ENCODE data around the gene ANKRD1. TPM values are rescaled to one million over a fixed set of nuclear protein-coding genes. Genes with fewer than 3 reads are reported as not detected.
"Not testable (repeated sequence)": the region's sequence is repeated elsewhere in the genome, so short reads cannot be mapped to it uniquely, and the experiment has no call there.

Gene ANKRD1
- total RNA-seq, 2 donors from 2014 or later: not detected

DNA sequence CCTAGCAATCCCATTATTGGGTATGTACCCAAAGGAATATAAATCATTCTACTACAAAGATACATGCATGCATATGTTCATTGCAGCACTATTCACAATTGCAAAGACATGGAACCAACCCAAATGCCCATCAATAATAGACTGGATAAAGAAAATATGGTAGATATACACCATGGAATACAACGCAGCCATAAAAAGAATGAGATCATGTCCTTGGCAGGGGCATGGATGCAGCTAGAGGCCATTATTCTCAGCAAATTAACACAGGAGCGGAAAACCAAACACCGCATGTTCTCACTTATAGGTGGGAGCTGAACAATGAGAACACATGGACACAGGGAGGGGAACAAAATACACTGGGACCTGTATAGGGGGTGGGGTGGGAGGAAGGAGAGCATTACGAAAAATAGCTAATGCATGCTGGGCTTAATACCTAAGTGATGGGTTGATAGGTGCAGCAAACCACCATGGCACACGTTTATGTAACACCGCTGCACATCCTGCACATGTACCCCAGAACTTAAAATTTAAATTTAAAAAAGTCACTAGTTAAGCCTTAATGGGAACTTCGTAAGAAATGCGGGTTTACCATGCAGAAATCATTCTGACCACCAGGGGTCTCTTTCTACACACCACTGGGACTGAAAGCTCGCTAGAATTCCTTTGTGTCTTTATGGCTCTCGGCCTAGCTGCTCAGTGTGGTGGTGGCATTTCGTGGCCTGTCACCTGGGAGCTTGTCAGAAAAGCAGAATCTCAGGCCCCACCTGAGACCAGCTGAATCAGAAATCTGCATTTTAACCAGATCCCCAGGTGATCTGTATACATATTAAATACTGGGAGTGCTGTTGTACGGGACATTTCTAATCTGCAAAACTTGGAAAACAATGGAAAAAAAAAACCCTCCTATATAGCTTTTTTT, 9.5 kb downstream of the ANKRD1 start:
- Mint-ChIP-seq H3K27ac (no peak overlapping the region), H3K4me1 (peaks cover 5% of the 10 kb centered on the region), H3K36me3 (ENCODE audit: low read depth) (peaks cover 11% of the 10 kb centered on the region), H3K27me3 (peaks cover 4% of the 10 kb centered on the region), H3K4me3 (no peak overlapping the region), H3K9me3 (no peaks in the 10 kb centered on the region)
- peak; percentile 68 for ATAC-seq (replicated peaks)

DNA sequence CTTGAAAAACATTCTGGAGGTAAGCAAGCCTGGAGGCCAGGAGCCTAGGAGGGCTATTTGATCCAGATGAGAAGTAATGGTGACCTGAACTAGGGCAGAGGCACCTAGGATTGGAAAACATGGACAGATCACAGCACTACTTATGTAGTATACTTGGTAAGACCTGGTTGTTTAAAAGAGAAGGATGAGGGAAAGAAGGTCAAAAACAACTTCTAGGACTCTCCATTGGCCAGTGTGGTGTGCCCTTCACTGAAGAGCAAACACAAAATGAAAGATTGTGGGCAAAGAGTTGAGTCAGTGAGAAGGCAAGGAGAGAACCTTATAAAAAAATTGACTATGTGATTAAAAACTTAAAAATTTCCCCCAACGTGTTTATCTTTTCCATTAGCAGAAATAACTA, 14.3 kb downstream of the ANKRD1 start:
- Mint-ChIP-seq H3K9me3 (peaks cover 4% of the 10 kb centered on the region), H3K27me3 (no peaks in the 10 kb centered on the region), H3K4me3 (peak overlapping the region; percentile 56), H3K36me3 (ENCODE audit: low read depth) (peaks cover 55% of the 10 kb centered on the region), H3K27ac (peak overlapping the region; percentile 88), H3K4me1 (peaks cover 18% of the 10 kb centered on the region)
- peak; percentile 83 for ATAC-seq (replicated peaks)

DNA sequence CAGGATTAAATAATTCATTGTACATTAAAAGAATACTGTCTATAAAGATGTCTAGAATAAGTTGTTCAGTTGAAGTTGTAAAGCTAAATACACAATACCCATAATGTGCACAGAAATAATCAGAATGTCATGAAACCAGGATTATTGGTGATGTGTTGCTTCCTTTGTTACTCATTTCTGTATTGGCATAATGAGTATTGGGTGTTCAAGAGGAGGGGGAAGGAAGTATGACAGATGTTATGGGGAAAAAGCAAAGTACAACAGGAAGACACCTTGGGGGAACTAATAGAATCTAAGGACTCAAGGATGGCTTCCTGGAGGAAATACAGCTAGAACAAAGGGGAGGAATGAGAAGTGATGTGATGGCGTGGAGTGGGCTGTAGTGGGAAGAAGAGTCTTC, 15.0 kb downstream of the ANKRD1 start:
- Mint-ChIP-seq H3K9me3 (peaks cover 4% of the 10 kb centered on the region), H3K4me1 (peaks cover 18% of the 10 kb centered on the region), H3K27me3 (no peaks in the 10 kb centered on the region), H3K4me3 (peak overlapping the region; percentile 56), H3K27ac (peak overlapping the region; percentile 88), H3K36me3 (ENCODE audit: low read depth) (peaks cover 62% of the 10 kb centered on the region)
- peak; percentile 83 for ATAC-seq (replicated peaks)

DNA sequence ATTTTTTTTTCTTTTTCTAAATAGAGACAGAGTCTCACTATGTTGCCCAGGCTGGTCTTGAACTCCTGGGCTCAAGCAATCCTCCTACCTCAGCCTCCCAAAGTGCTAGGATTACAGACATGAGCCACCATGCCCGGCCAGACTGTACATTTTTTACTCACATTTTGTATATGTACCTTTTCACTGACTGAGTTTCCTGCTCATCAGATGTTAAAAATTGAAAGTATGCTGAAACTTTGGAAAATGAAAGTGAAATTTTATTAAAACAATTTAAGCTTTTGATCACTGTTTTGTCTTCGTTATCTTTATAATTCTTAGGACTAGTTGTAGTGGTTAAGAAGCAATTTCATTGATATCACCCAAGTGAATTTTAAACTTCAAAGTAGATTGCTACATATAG, 24.0 kb downstream of the ANKRD1 start:
- ATAC-seq (replicated peaks): not testable (repeated sequence)

DNA sequence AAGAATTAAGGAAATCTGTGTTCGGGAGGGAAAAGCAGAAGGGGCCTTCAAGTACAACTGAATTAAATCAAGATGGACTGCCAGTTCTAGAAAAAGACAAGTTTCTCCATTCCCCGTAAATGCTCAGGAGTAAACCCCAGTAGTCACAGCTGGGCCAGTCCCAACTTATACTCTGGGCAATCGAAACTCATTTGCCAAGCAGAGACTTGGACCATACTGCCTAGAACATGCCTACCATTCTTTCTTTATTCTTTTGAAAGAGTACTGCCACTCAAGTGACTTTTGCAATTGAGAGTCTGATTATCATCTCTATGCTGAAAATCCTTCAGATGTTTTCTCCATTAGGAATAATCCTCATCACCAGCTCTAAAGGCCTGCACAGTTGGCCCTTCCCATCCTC, 27.7 kb downstream of the ANKRD1 start:
- no peaks in the 10 kb centered on the region for H3K9me3 Mint-ChIP-seq
- H3K36me3 Mint-ChIP-seq (ENCODE audit: low read depth): peaks cover 93% of the 10 kb centered on the region
- H3K4me3 Mint-ChIP-seq: no peak overlapping the region
- H3K4me1 Mint-ChIP-seq: peaks cover 18% of the 10 kb centered on the region
- no peak overlapping the region for H3K27ac Mint-ChIP-seq
- ATAC-seq (replicated peaks): no peak
- no peaks in the 10 kb centered on the region for H3K27me3 Mint-ChIP-seq

More for the DNA sequence above, 24.0 kb downstream of the ANKRD1 start:
- H3K27me3 Mint-ChIP-seq, H3K27ac Mint-ChIP-seq, H3K9me3 Mint-ChIP-seq, H3K4me3 Mint-ChIP-seq: not testable (repeated sequence)
- H3K36me3 Mint-ChIP-seq (ENCODE audit: low read depth): peaks cover 93% of the 10 kb centered on the region
- H3K4me1 Mint-ChIP-seq: peaks cover 12% of the 10 kb centered on the region

DNA sequence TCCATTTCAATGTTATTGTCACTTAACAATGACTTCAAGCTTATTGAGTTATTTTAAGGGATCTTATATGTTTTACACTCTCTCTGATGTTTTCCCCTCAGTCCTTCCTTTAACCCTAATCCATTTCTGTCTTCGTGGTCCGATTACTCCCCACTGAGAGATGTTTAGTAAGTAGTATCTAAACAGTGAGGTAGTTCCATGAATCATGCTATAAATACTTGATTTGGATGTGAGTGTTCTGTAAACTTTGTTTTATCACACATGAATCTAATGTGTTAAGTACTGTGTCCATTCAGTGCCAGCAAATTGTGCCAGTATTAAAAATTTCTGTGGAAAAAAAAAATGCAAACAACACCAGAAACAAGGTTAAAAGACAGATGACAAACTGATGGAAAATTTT, 30.5 kb downstream of the ANKRD1 start:
- H3K4me3 Mint-ChIP-seq: no peak overlapping the region
- H3K27ac Mint-ChIP-seq: no peak overlapping the region
- H3K4me1 Mint-ChIP-seq: peaks cover 20% of the 10 kb centered on the region
- H3K27me3 Mint-ChIP-seq: no peaks in the 10 kb centered on the region
- no peaks in the 10 kb centered on the region for H3K9me3 Mint-ChIP-seq
- no peak for ATAC-seq (replicated peaks)
- peaks cover 98% of the 10 kb centered on the region for H3K36me3 Mint-ChIP-seq (ENCODE audit: low read depth)

DNA sequence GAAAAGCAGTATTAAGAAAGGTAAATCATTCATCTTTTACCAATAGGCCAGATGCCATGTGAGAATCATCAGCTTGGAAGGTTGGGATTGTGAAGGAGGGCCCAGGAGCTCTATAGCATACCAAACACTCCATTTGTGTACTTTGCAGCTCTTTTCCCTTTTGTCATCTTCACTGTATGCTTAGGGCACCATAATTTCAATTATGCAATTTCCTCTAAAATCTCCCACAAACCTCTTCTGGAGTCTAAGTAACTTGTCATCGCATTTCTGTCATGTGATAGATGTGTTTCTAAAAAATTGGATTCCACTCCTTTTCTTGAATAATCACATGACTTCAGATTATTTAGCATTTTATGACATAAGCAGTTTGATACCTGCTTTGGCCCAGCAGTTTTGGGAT, 31.3 kb downstream of the ANKRD1 start:
- Mint-ChIP-seq H3K27ac (no peak overlapping the region), H3K27me3 (no peaks in the 10 kb centered on the region), H3K9me3 (no peaks in the 10 kb centered on the region), H3K36me3 (ENCODE audit: low read depth) (peaks cover 100% of the 10 kb centered on the region), H3K4me3 (no peak overlapping the region), H3K4me1 (peaks cover 22% of the 10 kb centered on the region)
- ATAC-seq (replicated peaks): no peak

- ATAC-seq (replicated peaks): no peak
- Mint-ChIP-seq H3K4me1 (peaks cover 19% of the 10 kb centered on the region), H3K36me3 (ENCODE audit: low read depth) (peaks cover 100% of the 10 kb centered on the region), H3K27me3 (no peaks in the 10 kb centered on the region), H3K9me3 (no peaks in the 10 kb centered on the region), H3K27ac (no peak overlapping the region), H3K4me3 (no peak overlapping the region)
These were observed 32.5 kb downstream of the ANKRD1 start for GRCh38 chr10:90888387-90888786.

DNA sequence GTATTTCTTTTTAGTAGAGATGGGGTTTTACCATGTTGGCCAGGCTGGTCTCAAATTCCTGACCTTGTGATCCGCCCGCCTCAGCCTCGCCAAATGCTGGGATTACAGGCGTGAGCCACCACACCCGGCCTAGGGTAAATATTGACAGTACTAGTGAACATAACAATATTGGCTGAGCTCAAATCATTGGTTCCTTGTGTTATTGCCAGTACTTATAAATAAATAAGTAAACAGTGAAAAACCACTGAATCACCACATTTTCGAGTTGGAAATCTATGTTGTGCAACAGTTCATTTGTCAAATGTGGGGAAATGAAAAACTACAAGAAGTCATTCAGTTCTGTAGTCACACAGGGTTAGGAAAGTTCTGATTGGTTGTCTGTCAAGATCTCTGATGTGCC, 33.3 kb downstream of the ANKRD1 start:
- H3K27me3 Mint-ChIP-seq: no peaks in the 10 kb centered on the region
- H3K9me3 Mint-ChIP-seq: no peaks in the 10 kb centered on the region
- peaks cover 14% of the 10 kb centered on the region for H3K4me1 Mint-ChIP-seq
- no peak overlapping the region for H3K27ac Mint-ChIP-seq
- H3K36me3 Mint-ChIP-seq (ENCODE audit: low read depth): peaks cover 100% of the 10 kb centered on the region
- ATAC-seq (replicated peaks): no peak
- H3K4me3 Mint-ChIP-seq: no peak overlapping the region

GRCh38 chr10:90885176-90885575, 35.7 kb downstream of the ANKRD1 start:
- Mint-ChIP-seq H3K27ac (no peak overlapping the region), H3K4me1 (peaks cover 14% of the 10 kb centered on the region), H3K36me3 (ENCODE audit: low read depth) (peaks cover 100% of the 10 kb centered on the region), H3K27me3 (no peaks in the 10 kb centered on the region), H3K4me3 (no peak overlapping the region), H3K9me3 (no peaks in the 10 kb centered on the region)
- ATAC-seq (replicated peaks): no peak

DNA sequence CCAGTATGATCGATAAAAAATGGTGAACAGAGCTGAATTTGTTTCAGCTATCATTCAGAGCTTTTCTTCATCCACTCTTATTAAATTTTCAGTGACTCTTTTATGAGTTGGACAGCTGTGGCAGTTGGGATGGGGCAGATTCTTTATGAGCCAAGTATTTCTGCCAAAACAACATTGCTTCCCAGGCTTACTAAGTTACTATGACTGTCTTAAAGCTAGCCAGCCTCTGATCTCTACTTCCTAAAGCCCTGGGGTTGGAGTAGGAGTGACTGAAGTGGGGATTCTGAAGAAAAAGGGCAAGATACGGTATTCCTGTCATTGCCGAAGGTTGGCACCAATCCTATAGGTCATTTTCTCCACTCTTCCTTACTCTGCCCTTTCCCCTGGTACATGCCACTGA, 36.5 kb downstream of the ANKRD1 start:
- Mint-ChIP-seq H3K4me1 (peaks cover 15% of the 10 kb centered on the region), H3K9me3 (no peaks in the 10 kb centered on the region), H3K4me3 (no peak overlapping the region), H3K27ac (no peak overlapping the region), H3K36me3 (ENCODE audit: low read depth) (peaks cover 100% of the 10 kb centered on the region), H3K27me3 (no peaks in the 10 kb centered on the region)
- no peak for ATAC-seq (replicated peaks)

- ATAC-seq (replicated peaks): peak; percentile 23
- Mint-ChIP-seq H3K4me1 (peaks cover 23% of the 10 kb centered on the region), H3K36me3 (ENCODE audit: low read depth) (peaks cover 100% of the 10 kb centered on the region), H3K4me3 (peak overlapping the region; percentile 7)
- H3K27ac Mint-ChIP-seq, H3K27me3 Mint-ChIP-seq, H3K9me3 Mint-ChIP-seq: not testable (repeated sequence)
These were observed 40.7 kb downstream of the ANKRD1 start for GRCh38 chr10:90880059-90880719.

- Mint-ChIP-seq H3K36me3 (ENCODE audit: low read depth) (peaks cover 99% of the 10 kb centered on the region), H3K27ac (peak overlapping the region; percentile 7), H3K4me3 (peak overlapping the region; percentile 7), H3K27me3 (no peaks in the 10 kb centered on the region), H3K9me3 (no peaks in the 10 kb centered on the region), H3K4me1 (peaks cover 26% of the 10 kb centered on the region)
- peak; percentile 84 for ATAC-seq (replicated peaks)
These were observed 41.8 kb downstream of the ANKRD1 start for GRCh38 chr10:90879062-90879461.

- Mint-ChIP-seq H3K27ac (peak overlapping the region; percentile 99), H3K27me3 (peaks cover 14% of the 10 kb centered on the region), H3K36me3 (ENCODE audit: low read depth) (peaks cover 53% of the 10 kb centered on the region)
These were observed 48.3 kb downstream of the ANKRD1 start for GRCh38 chr10:90872648-90873020.

More at GRCh38 chr10:90872648-90873020, 48.3 kb downstream of the ANKRD1 start:
- ATAC-seq (replicated peaks): peak; percentile 74
- Mint-ChIP-seq H3K4me3 (peak overlapping the region; percentile 97), H3K4me1 (peaks cover 23% of the 10 kb centered on the region), H3K9me3 (no peaks in the 10 kb centered on the region)
